Mucosa of descending colon (tissue), 3 donors: ENCODE measurements around the gene GNB4. TPM values are rescaled to one million over a fixed set of nuclear protein-coding genes. Genes with fewer than 3 reads are reported as not detected.

Source experiments
- ATAC-seq: fragments of 200-7000 bp; cut with Tn5 transposase; one replicate; pipeline ENCODE4 v1.9.1; 2020; ENCODE audit warnings: mild to moderate bottlenecking, moderate library complexity
- DNase-seq, 3 donors: peaks; one replicate each; pipeline ENCODE4 v3.0.0-alpha.2; 2020
- H3K36me3 ChIP-seq: fragments of 200-600 bp; one replicate; pipeline ENCODE4 v1.8.0; 2021; ENCODE audit warnings: low read depth, mild to moderate bottlenecking
- H3K4me1 ChIP-seq: fragments of 200-600 bp; one replicate; pipeline ENCODE4 v1.8.0; 2021; ENCODE audit warnings: low read depth, mild to moderate bottlenecking
- H3K4me3 ChIP-seq: fragments of 200-600 bp; one replicate; pipeline ENCODE4 v1.8.0; 2021; ENCODE audit warnings: mild to moderate bottlenecking
- H3K9me3 ChIP-seq: fragments of 200-600 bp; one replicate; pipeline ENCODE4 v1.8.0; 2021; ENCODE audit warnings: mild to moderate bottlenecking
- CTCF ChIP-seq: fragments of 200-600 bp; IDR thresholded peaks from one replicate; pipeline ENCODE4 v1.8.0; 2022; ENCODE audit warnings: antibody characterized with exemption, mild to moderate bottlenecking
- intact Hi-C, 2 donors: fragments of 100-400 bp; cut with DNase I in 1 of 2; cut with micrococcal nuclease in 1 of 2; formaldehyde crosslinking; loops; one replicate each; pipeline versions ENCODE4 v1.11.0 to v1.11.1; 2022; cut with DNase I, micrococcal nuclease
- total RNA-seq, 3 donors: library from RNA; stranded (reverse); fragmentation: NEBNext Ultra II Directional in 2 of 3; extraction: Animal tissue kit (Norgen Biotek cat#: 25700) in 2 of 3; gene quantifications; one replicate each; pipeline versions ENCODE4 v1.2.1 to v1.2.4, GENCODE V29; 2021 to 2023
- donor health status: DM: no; HTN: no; CAD: no; lungs with moderate emphysema.
- donor health status: DM: no; HTN: no; CAD: no.
- donor health status: DM: no; HTN: yes; CAD: no.

Gene GNB4
- total RNA-seq, 3 donors from 2014 or later, result 4.3 to 26.4 (median 9.0) TPM

- DNase-seq (no peak), ATAC-seq (no peak)
- Histone ChIP-seq H3K4me3 (no peak overlapping the region), H3K4me1 (no peaks in the 10 kb centered on the region), H3K9me3 (no peaks in the 10 kb centered on the region), H3K36me3 (no peaks in the 10 kb centered on the region)
- intact Hi-C loops, result no loop called here
- TF ChIP-seq CTCF, result no peak
These were observed 40.3 kb downstream of the GNB4 start for GRCh38 chr3:179410999-179411398.

- DNase-seq (no peak), ATAC-seq (no peak)
- Histone ChIP-seq H3K4me3 (no peak overlapping the region), H3K36me3 (no peaks in the 10 kb centered on the region), H3K4me1 (no peaks in the 10 kb centered on the region), H3K9me3 (no peaks in the 10 kb centered on the region)
- TF ChIP-seq CTCF, result no peak
- intact Hi-C loops, result no loop called here
These were observed 40.9 kb downstream of the GNB4 start for GRCh38 chr3:179410331-179410730.

GRCh38 chr3:179404307-179404706, 47.0 kb downstream of the GNB4 start:
- TF ChIP-seq CTCF, result no peak
- Histone ChIP-seq H3K36me3 (no peaks in the 10 kb centered on the region), H3K4me1 (no peaks in the 10 kb centered on the region), H3K4me3 (no peak overlapping the region), H3K9me3 (no peaks in the 10 kb centered on the region)
- intact Hi-C loops, result no loop called here
- DNase-seq (no peak), ATAC-seq (no peak)

- no peak overlapping the region for H3K4me3 ChIP-seq
- no peaks in the 10 kb centered on the region for H3K4me1 ChIP-seq
- intact Hi-C loops, result no loop called here
- no peaks in the 10 kb centered on the region for H3K9me3 ChIP-seq
- H3K36me3 ChIP-seq, result no peaks in the 10 kb centered on the region
- no peak for TF ChIP-seq CTCF
- ATAC-seq (no peak), DNase-seq (no peak)
These were observed 48.3 kb downstream of the GNB4 start for GRCh38 chr3:179402963-179403362.

- Histone ChIP-seq H3K9me3 (no peaks in the 10 kb centered on the region), H3K4me1 (no peaks in the 10 kb centered on the region), H3K36me3 (no peaks in the 10 kb centered on the region), H3K4me3 (no peak overlapping the region)
- intact Hi-C loops, result no loop called here
- DNase-seq, result no peak
- no peak for TF ChIP-seq CTCF
- ATAC-seq, result no peak
These were observed 49.7 kb downstream of the GNB4 start for GRCh38 chr3:179401561-179401960.

GRCh38 chr3:179398574-179399231, 52.6 kb downstream of the GNB4 start:
- no peak for TF ChIP-seq CTCF
- Histone ChIP-seq H3K4me1 (no peaks in the 10 kb centered on the region), H3K36me3 (no peaks in the 10 kb centered on the region), H3K4me3 (no peak overlapping the region), H3K9me3 (no peaks in the 10 kb centered on the region)
- intact Hi-C loops, result no loop called here
- ATAC-seq, result no peak
- DNase-seq, result no peak
